Hepatocyte (in vitro differentiated cells): ENCODE measurements around the gene ADGRA3.

Experiments used
- CTCF ChIP-seq: fragments of 200-600 bp; sonication (generic); IDR thresholded peaks from 2 replicates; pipeline ENCODE4 v1.5.1; 2016; ENCODE audit warnings: antibody characterized with exemption, mild to moderate bottlenecking; ENCODE audit not compliant: poor library complexity
- EZH2 ChIP-seq: fragments of 200-600 bp; sonication (generic); IDR thresholded peaks from 2 replicates; pipeline ENCODE4 v1.6.1; 2016; ENCODE audit warnings: antibody characterized with exemption, mild to moderate bottlenecking, borderline replicate concordance

DNA sequence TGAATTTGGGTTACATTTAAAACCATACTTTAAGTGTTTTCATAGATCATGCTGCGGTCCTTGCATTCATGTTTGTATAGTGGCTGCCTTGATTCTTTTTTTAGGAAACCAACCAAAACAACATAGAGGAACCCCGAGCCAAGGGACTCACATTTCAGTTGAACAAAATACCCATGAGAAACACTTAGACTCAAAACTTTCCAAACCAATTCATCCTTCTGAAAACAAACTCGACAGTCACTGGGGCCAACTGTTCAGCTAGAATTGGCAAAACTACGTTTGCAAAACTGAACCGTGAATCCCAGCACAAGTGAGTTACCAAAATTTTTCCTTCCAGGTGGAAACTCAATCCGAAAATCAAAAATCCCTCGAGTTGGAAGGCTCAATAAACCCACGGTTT is 1.4 kb downstream of the ADGRA3 start:
- TF ChIP-seq EZH2 = no peak
- TF ChIP-seq CTCF = no peak
